ENCODE data around the gene SMG7. TPM values are rescaled to one million over a fixed set of nuclear protein-coding genes. Genes with fewer than 3 reads are reported as not detected.

SMG7 gene
- total RNA-seq, 1 donor from 2014 or later, result 63.4 TPM

DNA sequence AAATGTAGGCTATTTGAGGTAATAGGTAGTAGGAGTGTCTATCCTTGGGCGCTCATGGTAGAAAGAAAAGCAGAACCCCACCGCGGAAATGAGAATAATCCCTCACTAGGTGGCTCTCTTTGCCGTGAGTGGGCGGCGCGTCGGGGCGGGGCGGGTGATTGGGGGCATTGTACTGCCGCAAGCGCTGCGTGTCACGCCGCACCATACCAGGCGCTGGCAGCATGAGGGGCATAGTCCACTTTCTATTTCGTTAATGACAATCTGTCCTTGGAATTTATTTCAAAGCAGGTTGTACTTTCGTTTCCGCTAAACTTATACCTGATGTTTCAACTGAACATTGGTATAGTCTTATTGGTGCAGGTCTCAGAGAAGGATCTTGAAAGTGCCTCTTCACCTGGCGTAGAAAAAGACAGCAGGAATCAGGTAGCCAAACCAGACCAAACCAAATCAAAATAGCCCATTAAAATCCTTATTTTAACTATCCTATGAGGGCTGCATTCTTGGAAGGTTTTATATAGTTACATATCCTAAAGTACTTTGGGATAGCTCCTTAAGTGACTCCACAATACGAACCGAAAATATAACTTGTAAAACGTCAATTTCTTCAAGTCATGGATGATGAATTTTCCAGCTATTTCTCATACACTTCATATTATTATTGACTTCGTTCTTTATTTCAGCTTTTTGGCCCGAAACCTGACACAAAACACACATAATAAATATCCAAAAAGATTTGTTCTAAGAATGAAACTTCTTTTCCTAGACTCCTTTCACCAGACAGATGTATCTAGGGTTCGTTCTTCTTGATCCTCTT lies 1.9 kb upstream of the SMG7 start:
- Mint-ChIP-seq H3K27me3 (peaks cover 8% of the 10 kb centered on the region), H3K36me3 (no peaks in the 10 kb centered on the region), H3K4me1 (ENCODE audit: unreplicated experiment) (peaks cover 25% of the 10 kb centered on the region), H3K27ac (peak overlapping the region; percentile 100), H3K9me3 (no peaks in the 10 kb centered on the region), H3K4me3 (peak overlapping the region; percentile 95)
- DNase-seq (ENCODE audit: extremely low spot score, unreplicated experiment), result peak; percentile 72
- TF ChIP-seq, protein P1, sequence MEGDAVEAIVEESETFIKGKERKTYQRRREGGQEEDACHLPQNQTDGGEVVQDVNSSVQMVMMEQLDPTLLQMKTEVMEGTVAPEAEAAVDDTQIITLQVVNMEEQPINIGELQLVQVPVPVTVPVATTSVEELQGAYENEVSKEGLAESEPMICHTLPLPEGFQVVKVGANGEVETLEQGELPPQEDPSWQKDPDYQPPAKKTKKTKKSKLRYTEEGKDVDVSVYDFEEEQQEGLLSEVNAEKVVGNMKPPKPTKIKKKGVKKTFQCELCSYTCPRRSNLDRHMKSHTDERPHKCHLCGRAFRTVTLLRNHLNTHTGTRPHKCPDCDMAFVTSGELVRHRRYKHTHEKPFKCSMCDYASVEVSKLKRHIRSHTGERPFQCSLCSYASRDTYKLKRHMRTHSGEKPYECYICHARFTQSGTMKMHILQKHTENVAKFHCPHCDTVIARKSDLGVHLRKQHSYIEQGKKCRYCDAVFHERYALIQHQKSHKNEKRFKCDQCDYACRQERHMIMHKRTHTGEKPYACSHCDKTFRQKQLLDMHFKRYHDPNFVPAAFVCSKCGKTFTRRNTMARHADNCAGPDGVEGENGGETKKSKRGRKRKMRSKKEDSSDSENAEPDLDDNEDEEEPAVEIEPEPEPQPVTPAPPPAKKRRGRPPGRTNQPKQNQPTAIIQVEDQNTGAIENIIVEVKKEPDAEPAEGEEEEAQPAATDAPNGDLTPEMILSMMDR (conservative IDR thresholded peaks at IDR 0.05), result peak; percentile 61

DNA sequence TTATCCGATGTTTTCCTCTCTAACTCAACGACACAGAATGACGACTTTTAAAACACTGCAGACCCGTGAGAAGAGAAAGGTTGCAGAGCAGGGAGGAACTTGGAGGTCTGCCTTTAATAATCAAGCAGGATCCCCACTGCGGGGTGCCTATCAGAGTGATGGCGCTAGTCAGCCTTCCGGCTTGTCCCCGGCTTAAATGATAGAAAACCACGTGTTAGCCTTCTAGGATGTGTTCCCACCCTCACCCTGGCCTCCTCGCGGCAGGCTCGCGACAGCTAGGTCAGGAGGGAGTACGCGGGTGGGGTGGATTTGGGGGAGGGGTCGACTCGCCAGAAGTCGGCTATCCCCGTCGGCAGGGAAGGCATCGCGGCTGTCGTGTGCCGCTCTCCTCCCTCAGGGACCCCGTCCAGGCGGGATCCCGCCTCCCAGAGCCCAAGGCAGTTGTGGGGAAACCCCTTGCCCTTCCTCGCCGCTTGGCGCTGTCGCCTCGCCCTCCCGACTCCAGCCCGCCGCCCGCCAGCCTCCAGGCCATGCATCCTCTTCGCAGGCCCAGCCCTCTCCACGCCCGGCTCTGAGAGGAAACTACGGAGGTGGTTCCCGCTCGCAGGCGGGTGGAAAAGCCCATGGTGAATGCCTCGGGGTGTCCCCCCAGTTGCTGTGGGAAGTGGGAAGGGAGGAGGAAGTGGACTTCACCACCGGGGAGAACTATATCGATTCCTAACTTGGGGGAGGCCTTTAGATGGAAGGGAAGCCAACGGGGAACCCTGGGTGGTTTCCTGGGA lies 1.1 kb upstream of the SMG7 start:
- TF ChIP-seq, protein P1 (conservative IDR thresholded peaks at IDR 0.05), result no peak
- H3K9me3 Mint-ChIP-seq, result no peaks in the 10 kb centered on the region
- no peaks in the 10 kb centered on the region for H3K36me3 Mint-ChIP-seq
- peaks cover 25% of the 10 kb centered on the region for H3K4me1 Mint-ChIP-seq (ENCODE audit: unreplicated experiment)
- peak overlapping the region; percentile 95 for H3K4me3 Mint-ChIP-seq
- peak overlapping the region; percentile 100 for H3K27ac Mint-ChIP-seq
- peak; percentile 84 for DNase-seq (ENCODE audit: extremely low spot score, unreplicated experiment)
- H3K27me3 Mint-ChIP-seq, result peaks cover 5% of the 10 kb centered on the region

DNA sequence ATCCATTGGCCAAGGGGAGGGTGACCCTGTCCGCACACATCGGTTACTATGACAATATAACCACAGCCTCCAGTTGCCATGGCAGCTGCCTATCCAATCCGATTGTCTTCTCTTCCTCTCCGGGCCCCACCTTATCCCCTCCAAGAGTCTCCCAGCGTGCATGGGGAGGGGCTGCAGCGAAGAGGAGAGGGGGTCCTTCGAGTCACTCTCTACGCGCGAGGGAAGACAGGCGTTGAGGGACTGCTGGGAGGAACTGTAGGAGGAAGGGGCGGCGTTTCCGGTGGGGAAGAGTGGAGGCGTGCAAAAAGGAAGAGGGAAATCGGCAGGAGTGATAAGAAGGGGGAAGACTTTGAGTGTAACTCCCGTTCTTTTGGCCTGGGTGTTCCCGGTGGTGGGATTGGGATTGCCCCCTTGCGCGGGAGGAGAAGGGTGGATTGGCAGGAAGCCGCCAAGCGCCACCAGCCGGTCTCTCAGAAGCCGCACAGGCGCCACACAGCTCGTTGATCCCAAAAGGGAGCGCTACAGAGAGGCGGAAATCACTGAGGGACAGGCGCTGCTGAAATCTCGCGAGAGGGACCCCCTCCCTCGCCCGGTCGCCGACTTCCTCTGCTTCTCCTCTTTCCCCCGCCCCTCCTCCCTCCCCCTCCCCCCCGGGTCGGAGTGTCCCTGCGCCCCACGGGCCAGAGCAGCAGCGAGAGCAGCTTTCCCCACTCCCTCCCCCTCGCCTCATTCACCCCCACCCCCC lies 384 bp upstream of the SMG7 start:
- Mint-ChIP-seq H3K27ac (peak overlapping the region; percentile 100), H3K9me3 (no peaks in the 10 kb centered on the region), H3K36me3 (no peaks in the 10 kb centered on the region), H3K27me3 (peaks cover 5% of the 10 kb centered on the region), H3K4me3 (peak overlapping the region; percentile 95), H3K4me1 (ENCODE audit: unreplicated experiment) (peaks cover 25% of the 10 kb centered on the region)
- peak; percentile 95 for DNase-seq (ENCODE audit: extremely low spot score, unreplicated experiment)
- TF ChIP-seq, protein P1 (conservative IDR thresholded peaks at IDR 0.05), result no peak

DNA sequence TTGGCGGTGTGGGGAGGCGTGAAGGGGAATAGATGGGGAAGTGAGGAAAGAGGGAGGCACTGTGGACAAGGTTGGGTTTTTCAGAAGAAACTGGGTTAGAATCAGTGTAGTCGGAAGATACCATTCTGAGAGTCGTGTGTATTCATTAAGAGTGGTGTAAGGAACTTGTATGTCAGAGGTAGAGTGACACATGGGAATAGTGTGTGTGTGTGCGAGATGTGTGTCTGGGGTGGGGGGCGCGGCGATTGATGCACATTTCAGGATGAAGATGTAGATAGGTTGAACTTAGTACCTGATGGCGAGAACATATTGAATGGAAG lies 878 bp downstream of the SMG7 start:
- H3K27me3 Mint-ChIP-seq, result no peaks in the 10 kb centered on the region
- TF ChIP-seq, protein P1 (conservative IDR thresholded peaks at IDR 0.05), result no peak
- H3K9me3 Mint-ChIP-seq, result no peaks in the 10 kb centered on the region
- H3K4me3 Mint-ChIP-seq, result peak overlapping the region; percentile 95
- no peaks in the 10 kb centered on the region for H3K36me3 Mint-ChIP-seq
- DNase-seq (ENCODE audit: extremely low spot score, unreplicated experiment), result no peak
- H3K27ac Mint-ChIP-seq, result peak overlapping the region; percentile 100
- H3K4me1 Mint-ChIP-seq (ENCODE audit: unreplicated experiment), result peaks cover 25% of the 10 kb centered on the region

DNA sequence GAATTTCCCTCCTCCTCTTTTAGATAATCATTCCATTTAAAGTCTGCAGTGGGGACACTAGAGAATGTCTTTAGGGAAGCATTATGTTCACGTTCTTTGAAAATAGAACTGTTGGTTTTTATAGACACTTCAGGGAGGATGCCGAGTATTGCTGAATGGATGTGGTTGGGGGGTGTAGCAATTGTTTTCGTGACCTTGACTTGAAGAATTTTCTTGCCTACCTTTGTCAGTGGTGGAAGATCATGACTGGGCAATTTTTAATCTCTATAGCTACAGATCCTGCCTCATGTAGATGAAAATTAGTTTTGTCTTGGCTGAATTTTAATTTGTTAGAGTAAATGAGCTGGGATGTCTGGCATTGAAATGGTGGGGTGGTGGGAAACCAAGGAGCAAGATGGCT lies 3.8 kb downstream of the SMG7 start:
- H3K4me1 Mint-ChIP-seq (ENCODE audit: unreplicated experiment), result peaks cover 21% of the 10 kb centered on the region
- TF ChIP-seq, protein P1 (conservative IDR thresholded peaks at IDR 0.05), result no peak
- DNase-seq (ENCODE audit: extremely low spot score, unreplicated experiment), result no peak
- H3K36me3 Mint-ChIP-seq, result no peaks in the 10 kb centered on the region
- no peaks in the 10 kb centered on the region for H3K27me3 Mint-ChIP-seq
- H3K27ac Mint-ChIP-seq, result no peak overlapping the region
- no peaks in the 10 kb centered on the region for H3K9me3 Mint-ChIP-seq
- no peak overlapping the region for H3K4me3 Mint-ChIP-seq

All from type B pancreatic cell (in vitro differentiated cells).